Breast epithelium (tissue), 3 donors: ENCODE measurements around the gene C16orf74.

Experiments
- CTCF ChIP-seq, 3 donors: fragments of 450-650 bp; IDR thresholded peaks; one replicate each; pipeline ENCODE4 v1.5.1; 2016 to 2017; ENCODE audit warnings: antibody characterized with exemption in 3 of 3, mild to moderate bottlenecking in 3 of 3, moderate library complexity in 3 of 3
- POLR2A ChIP-seq: fragments of 450-650 bp; IDR thresholded peaks from one replicate; pipeline ENCODE4 v1.6.1; 2016; ENCODE audit warnings: antibody characterized with exemption, mild to moderate bottlenecking, moderate library complexity

DNA sequence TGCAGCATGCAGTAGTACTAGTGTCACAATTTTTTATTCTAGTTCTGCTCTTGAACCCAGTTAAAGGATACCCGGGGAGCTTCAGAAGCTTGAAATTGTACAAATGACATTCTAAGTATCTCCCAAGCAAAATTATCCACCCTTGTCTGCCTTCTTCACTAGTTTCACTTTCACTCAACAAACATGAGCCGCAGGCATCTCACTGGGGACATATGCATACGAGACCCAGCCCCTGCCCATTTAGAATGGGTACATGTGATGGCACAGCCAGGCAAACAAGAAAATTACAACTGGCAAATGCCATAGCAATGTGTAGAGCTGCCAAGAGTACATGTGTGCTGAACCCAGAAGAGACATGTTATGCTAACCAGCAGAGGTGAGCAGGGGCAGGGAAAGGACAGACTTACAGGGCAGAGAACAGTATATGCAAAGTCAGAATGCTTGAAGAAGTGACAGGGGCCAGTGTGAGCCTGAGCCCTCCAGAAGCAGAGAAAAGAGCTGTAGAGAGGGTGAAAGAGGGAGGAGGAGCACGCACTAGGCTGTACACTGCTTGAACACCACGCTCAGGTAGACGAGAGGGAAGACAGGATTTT, 70.4 kb downstream of the C16orf74 start:
- TF ChIP-seq POLR2A (no peak), CTCF (IDR thresholded peaks at IDR 0.05) (no peak)
